Fibroblast of villous mesenchyme (primary cell): Measurements from ENCODE around the gene MAPKAPK2. TPM values are rescaled to one million over a fixed set of nuclear protein-coding genes. Genes with fewer than 3 reads are reported as not detected.

Source experiments
- DNase-seq: peaks from one replicate; pipeline ENCODE4 v3.0.0-alpha.2; 2010; ENCODE audit warnings: low read depth
- H3K4me3 ChIP-seq: 2 replicates; pipeline ENCODE4 v1.5.1; 2011; ENCODE audit warnings: low read depth, mild to moderate bottlenecking, low read length
- total RNA-seq: library from RNA; depleted of rRNA; stranded (reverse); fragments of >200 nt; gene quantifications from 2 replicates; pipeline ENCODE4 v1.2.3, GENCODE V29; 2012
- TF ChIP-seq, protein P1 (sequence below): IDR thresholded peaks from 2 replicates; pipeline ENCODE4 v1.5.1; 2012; ENCODE audit warnings: low read depth, mild to moderate bottlenecking, low read length; ENCODE audit not compliant: insufficient read depth

Gene MAPKAPK2
- total RNA-seq, 1 donor: 45.3 TPM

DNA sequence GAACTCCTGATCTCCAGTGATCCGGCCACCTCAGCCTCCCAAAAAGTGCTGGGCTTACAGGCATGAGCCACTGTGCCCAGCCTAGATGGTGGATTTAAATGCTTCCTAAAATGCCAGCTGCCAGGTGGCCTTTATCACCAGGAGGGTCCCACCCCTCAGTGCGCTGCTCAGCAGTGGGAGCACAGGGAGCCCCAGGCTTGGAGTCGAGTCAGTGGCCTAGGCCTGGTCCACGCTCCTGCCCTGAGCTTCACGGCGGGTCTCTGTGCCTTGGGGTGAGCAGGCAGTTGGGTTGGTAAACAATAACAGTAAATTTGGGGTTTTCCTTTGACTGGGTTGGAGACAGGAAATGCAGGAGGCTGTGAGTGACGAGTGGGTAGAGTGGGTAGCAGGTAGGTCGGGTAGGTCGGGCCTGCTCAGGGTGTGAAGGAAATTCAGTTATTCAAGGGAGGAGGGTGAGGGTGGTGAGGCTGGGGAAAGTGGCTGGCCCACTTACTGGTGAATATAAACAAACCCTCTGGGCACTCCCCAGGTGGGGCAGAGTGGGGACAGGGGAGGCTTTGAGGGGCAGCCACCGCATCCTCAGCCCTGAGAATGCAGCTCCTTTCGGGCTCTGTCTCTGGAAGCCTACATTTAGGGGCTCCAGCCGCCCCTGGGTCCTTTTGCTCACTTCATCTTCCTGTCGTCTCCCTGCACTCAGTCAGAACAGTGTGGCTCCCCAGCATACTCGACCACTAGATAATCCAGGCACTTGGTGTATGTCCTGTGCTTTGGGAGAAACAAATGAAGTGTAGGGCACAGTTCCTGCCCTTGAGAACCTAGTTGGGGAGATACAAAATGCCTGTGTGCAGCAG lies 52.4 kb downstream of the MAPKAPK2 start:
- no peak for DNase-seq
- TF ChIP-seq, protein P1, sequence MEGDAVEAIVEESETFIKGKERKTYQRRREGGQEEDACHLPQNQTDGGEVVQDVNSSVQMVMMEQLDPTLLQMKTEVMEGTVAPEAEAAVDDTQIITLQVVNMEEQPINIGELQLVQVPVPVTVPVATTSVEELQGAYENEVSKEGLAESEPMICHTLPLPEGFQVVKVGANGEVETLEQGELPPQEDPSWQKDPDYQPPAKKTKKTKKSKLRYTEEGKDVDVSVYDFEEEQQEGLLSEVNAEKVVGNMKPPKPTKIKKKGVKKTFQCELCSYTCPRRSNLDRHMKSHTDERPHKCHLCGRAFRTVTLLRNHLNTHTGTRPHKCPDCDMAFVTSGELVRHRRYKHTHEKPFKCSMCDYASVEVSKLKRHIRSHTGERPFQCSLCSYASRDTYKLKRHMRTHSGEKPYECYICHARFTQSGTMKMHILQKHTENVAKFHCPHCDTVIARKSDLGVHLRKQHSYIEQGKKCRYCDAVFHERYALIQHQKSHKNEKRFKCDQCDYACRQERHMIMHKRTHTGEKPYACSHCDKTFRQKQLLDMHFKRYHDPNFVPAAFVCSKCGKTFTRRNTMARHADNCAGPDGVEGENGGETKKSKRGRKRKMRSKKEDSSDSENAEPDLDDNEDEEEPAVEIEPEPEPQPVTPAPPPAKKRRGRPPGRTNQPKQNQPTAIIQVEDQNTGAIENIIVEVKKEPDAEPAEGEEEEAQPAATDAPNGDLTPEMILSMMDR: no peak
- H3K4me3 ChIP-seq: no peak overlapping the region

DNA sequence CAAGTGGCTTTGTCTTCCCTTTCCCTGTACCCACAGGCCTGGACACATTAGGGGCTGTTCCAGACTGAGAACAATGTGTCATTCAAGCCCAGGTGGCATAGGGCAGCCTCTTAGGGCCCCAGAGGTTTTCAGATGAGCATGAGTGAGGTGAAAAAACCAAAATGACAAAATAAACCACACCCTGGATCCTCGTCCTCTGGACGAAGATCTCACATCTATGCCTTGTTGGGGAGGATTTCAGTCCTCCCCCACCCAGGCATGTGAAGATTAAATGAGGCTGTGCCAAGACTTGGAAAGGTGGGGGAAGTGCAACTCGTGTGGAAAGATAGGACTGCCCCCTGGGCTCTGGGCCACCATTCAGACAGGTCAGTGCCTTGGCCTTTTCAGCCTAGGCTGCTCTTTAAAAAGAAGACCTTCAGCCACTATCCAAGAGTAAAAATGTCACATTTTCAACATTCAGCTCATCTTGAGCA lies 53.1 kb downstream of the MAPKAPK2 start:
- TF ChIP-seq, protein P1: no peak

DNA sequence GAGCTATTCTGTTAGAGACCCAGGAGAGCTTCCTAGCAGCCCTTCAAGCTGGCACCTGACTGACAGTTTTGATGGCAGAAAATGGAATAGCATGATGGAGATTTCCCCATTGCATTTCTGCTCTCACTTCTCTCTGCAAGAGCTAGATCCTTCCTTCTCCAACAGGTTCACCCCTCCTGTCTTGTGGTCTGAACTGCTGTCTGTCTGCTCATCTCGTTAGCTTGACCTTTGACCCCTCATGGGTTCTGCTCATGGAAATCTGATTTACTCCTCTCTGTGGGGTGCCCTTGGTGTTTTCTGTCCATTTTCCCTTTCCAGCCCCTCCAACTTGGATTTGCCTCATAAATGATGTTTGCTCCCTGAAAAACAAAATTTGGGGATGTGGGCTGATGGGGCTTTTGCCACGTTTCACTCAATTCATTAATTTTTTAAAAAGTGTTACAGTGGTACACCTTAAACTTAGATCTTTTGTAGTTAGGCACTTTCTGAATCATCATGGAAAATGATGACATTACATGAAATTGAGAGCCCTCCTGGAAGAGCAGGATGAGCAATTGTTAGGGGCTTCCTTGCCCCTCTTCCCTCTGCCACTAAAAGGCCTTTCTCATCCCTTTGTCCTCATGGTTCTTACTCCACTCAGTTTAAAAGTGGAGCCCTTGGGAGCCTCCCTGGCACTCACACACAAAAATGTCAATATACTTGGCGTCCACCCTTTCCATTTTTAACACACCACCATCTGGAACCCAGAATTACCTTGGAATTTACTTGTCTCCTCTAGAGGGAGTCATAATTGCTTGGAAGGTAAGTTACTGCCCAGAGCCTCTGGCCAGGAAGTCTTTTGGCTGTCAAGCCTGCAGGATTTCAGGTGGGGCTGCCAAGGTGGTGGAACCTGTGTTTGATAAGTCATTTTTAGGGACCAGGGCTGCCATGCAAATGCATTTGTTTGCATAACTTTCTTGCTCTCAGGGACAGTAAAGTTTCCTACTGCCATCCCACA lies 54.0 kb downstream of the MAPKAPK2 start:
- TF ChIP-seq, protein P1: peak; percentile 31
- DNase-seq: peak; percentile 29
- no peak overlapping the region for H3K4me3 ChIP-seq

More for the DNA sequence above, 53.1 kb downstream of the MAPKAPK2 start:
- H3K4me3 ChIP-seq: no peak overlapping the region
- DNase-seq: no peak

DNA sequence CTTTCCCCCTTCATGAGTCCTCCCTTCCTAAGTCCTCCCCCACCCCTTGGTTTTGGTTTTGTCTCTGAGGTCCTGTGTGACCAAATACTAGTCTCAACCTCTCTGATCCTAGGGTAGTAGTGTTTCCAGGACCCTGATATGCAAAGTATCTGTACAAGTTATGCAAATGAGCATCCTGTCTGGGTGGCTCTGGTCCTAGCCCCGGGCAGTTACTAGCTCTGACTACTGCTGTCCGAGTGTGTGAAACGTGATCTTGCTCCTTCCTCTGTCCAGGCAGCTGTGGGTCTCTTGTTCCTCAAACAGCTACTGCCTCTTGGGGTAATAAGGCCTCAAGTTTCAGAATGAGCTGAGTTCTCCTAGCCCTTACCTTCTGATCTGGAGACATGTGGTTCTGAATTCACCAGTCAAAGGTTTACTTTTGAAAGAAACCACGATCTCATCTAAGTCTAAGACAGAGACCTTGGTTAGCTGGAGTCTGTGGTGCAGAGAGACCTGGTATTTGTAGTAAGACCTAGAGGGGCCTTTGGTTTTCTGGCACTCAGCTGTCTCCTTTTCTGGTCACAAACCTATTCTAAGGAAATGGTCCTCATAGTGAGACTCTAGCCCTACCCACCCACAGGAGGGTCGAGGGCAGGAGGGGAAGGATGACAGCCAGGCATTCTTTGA lies 54.8 kb downstream of the MAPKAPK2 start:
- TF ChIP-seq, protein P1: no peak
- H3K4me3 ChIP-seq: no peak overlapping the region
- DNase-seq: peak; percentile 30

DNA sequence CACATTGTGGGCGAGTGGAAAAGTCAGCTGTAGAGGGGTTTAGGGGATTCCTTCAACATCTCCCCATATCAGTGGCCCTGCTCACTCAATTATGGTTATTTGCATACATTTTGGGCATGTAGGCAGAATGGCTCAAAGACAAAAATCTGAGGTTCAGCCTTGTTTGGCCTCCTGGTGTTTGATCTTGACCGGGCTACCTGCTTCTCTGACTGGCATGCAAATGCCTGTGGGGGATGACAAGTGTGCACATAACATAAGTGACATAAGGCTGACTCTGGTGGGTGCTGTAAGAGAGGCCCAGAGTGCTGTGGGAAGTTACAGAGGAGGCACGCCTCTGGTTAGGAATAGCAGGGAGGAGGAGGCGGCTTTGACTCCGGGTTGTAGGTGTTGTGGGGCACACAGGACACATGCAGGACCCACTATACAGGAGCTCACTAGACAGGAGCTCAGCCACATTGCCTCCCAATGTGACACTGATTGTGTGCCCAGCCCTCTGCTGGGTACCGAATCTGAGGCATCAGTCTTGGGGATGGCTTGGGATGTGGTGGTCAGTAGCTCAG lies 56.5 kb downstream of the MAPKAPK2 start:
- no peak overlapping the region for H3K4me3 ChIP-seq
- no peak for DNase-seq
- TF ChIP-seq, protein P1: no peak

DNA sequence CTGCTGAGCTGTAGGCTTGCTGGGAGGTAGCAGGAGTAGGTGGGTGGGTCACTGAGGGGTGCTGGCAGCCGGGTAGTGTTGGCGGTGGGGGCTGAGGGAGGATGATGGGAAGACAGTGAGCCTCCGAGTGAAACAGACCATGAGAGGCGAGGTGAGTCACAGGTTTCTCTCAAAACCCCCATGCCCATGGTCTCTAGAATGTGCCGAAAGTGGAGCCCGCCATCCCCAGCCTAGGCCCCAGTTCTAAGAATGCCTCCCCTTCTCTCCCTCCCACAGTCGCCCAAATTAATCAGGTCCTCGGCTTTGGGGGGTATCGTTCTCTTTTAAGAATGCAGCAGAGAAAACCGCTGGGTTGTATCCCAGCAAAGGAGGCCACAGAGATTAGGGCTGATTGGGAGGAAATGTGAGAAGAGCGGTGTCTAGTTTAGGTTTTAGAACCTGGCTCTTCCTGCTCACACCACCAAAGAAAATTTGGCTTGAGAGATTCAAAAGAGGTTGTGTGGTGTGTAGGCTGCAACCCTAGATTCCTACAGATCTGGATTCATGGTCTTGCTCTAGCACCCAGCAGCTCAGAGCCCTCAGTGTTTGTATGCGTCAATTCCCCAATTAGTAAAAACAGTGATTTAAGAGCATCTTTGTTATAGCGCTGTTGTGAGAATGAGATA lies 58.1 kb downstream of the MAPKAPK2 start:
- no peak overlapping the region for H3K4me3 ChIP-seq
- TF ChIP-seq, protein P1: no peak
- no peak for DNase-seq
